MM.1S (cell line): ENCODE results near the gene GRIK4.

ENCODE experiments used
- DNase-seq: peaks from one replicate; pipeline ENCODE4 v3.0.0-alpha.2; 2015
- H2AFZ ChIP-seq: fragments of 300-600 bp; sonication (generic); 2 replicates; pipeline ENCODE4 v1.6.0; 2016; ENCODE audit warnings: antibody characterized with exemption, low read length
- H3F3A ChIP-seq: fragments of 300-600 bp; sonication (generic); 2 replicates; pipeline ENCODE4 v1.6.1; 2016; ENCODE audit warnings: mild to moderate bottlenecking, antibody characterized with exemption, low read length, moderate library complexity, mixed read lengths; ENCODE audit not compliant: insufficient read depth
- H3K27ac ChIP-seq: fragments of 300-600 bp; sonication (generic); 2 replicates; pipeline ENCODE4 v1.5.1; 2016; ENCODE audit warnings: mild to moderate bottlenecking, low read length
- H3K27me3 ChIP-seq: fragments of 300-600 bp; sonication (generic); replicated peaks from 2 replicates; pipeline ENCODE4 v1.6.0; 2016; ENCODE audit warnings: low read length; ENCODE audit not compliant: insufficient read depth
- H3K36me3 ChIP-seq: fragments of 300-600 bp; sonication (generic); replicated peaks from 2 replicates; pipeline ENCODE4 v1.6.1; 2016; ENCODE audit warnings: mild to moderate bottlenecking, low read length, mixed read lengths; ENCODE audit not compliant: insufficient read depth
- H3K4me1 ChIP-seq: fragments of 300-600 bp; sonication (generic); 2 replicates; pipeline ENCODE4 v1.6.1; 2016; ENCODE audit warnings: low read length, mixed read lengths
- H3K4me2 ChIP-seq: fragments of 300-600 bp; sonication (generic); 2 replicates; pipeline ENCODE4 v1.6.0; 2016; ENCODE audit warnings: low read depth, low read length
- H3K4me3 ChIP-seq: fragments of 300-600 bp; sonication (generic); 2 replicates; pipeline ENCODE4 v1.5.1; 2016; ENCODE audit warnings: low read length, mixed read lengths
- H3K79me2 ChIP-seq: fragments of 300-600 bp; sonication (generic); 2 replicates; pipeline ENCODE4 v1.6.1; 2016; ENCODE audit warnings: mixed run types, low read length, mixed read lengths
- H3K9ac ChIP-seq: fragments of 300-600 bp; sonication (generic); 2 replicates; pipeline ENCODE4 v1.6.1; 2016; ENCODE audit warnings: low read length, mixed read lengths
- H3K9me2 ChIP-seq: fragments of 300-600 bp; sonication (generic); replicated peaks from 2 replicates; pipeline ENCODE4 v1.6.1; 2016; ENCODE audit warnings: mild to moderate bottlenecking, low read length, mixed read lengths; ENCODE audit not compliant: insufficient read depth
- H3K9me3 ChIP-seq: fragments of 300-600 bp; sonication (generic); replicated peaks from 2 replicates; pipeline ENCODE4 v1.6.1; 2016; ENCODE audit warnings: mild to moderate bottlenecking, low read length, mixed read lengths; ENCODE audit not compliant: insufficient read depth
- H4K20me1 ChIP-seq: fragments of 300-600 bp; sonication (generic); 2 replicates; pipeline ENCODE4 v1.6.1; 2016; ENCODE audit warnings: mild to moderate bottlenecking, low read length, moderate library complexity, mixed read lengths; ENCODE audit not compliant: insufficient read depth
- CTCF ChIP-seq: fragments of 300-600 bp; sonication (generic); IDR thresholded peaks from 2 replicates; pipeline ENCODE4 v1.5.1; 2016; ENCODE audit warnings: antibody characterized with exemption, low read length, mixed read lengths
- EZH2 ChIP-seq: fragments of 300-600 bp; sonication (generic); optimal IDR thresholded peaks from 2 replicates; pipeline ENCODE3; 2017; ENCODE audit warnings: low read depth, mild to moderate bottlenecking, antibody characterized with exemption, low read length, mixed read lengths
- EZH2phosphoT487 ChIP-seq: fragments of 300-600 bp; sonication (generic); IDR thresholded peaks from 2 replicates; pipeline ENCODE4 v1.6.1; 2018; ENCODE audit warnings: antibody characterized with exemption, low read length

GRIK4 gene

GRCh38 chr11:120532082-120532831 is 20.7 kb downstream of the GRIK4 start:
- Histone ChIP-seq H3K9me3 (no peaks in the 10 kb centered on the region), H3F3A (no peaks in the 10 kb centered on the region), H3K4me1 (no peaks in the 10 kb centered on the region), H2AFZ (no peak overlapping the region), H3K27me3 (no peaks in the 10 kb centered on the region), H3K4me3 (no peak overlapping the region), H3K27ac (no peak overlapping the region), H3K4me2 (no peak overlapping the region), H3K36me3 (no peaks in the 10 kb centered on the region), H4K20me1 (no peaks in the 10 kb centered on the region), H3K9me2 (no peaks in the 10 kb centered on the region), H3K9ac (no peak overlapping the region), H3K79me2 (no peaks in the 10 kb centered on the region)
- DNase-seq: no peak
- TF ChIP-seq CTCF (no peak), EZH2 (no peak), EZH2phosphoT487 (no peak)

- H3K27ac ChIP-seq: no peak overlapping the region
- H3K27me3 ChIP-seq: no peaks in the 10 kb centered on the region
- no peak overlapping the region for H3K9ac ChIP-seq
- no peak overlapping the region for H3K4me3 ChIP-seq
- no peaks in the 10 kb centered on the region for H3F3A ChIP-seq
- TF ChIP-seq EZH2 (no peak), EZH2phosphoT487 (no peak), CTCF (no peak)
- no peaks in the 10 kb centered on the region for H4K20me1 ChIP-seq
- H3K9me2 ChIP-seq: no peaks in the 10 kb centered on the region
- no peaks in the 10 kb centered on the region for H3K9me3 ChIP-seq
- H3K79me2 ChIP-seq: no peaks in the 10 kb centered on the region
- no peak overlapping the region for H3K4me2 ChIP-seq
- no peaks in the 10 kb centered on the region for H3K36me3 ChIP-seq
- DNase-seq: no peak
- no peak overlapping the region for H2AFZ ChIP-seq
- H3K4me1 ChIP-seq: no peaks in the 10 kb centered on the region
These were observed 21.3 kb downstream of the GRIK4 start for GRCh38 chr11:120532832-120533196.

GRCh38 chr11:120536091-120536796 is 24.7 kb downstream of the GRIK4 start:
- TF ChIP-seq EZH2phosphoT487 (no peak), EZH2 (no peak), CTCF (no peak)
- Histone ChIP-seq H3K9me3 (no peaks in the 10 kb centered on the region), H3K4me2 (no peak overlapping the region), H3K79me2 (no peaks in the 10 kb centered on the region), H3K27ac (no peak overlapping the region), H3K36me3 (no peaks in the 10 kb centered on the region), H3K9ac (no peak overlapping the region), H3K4me1 (no peaks in the 10 kb centered on the region), H2AFZ (no peak overlapping the region), H3K27me3 (no peaks in the 10 kb centered on the region), H3F3A (no peaks in the 10 kb centered on the region), H3K9me2 (no peaks in the 10 kb centered on the region), H3K4me3 (no peak overlapping the region), H4K20me1 (no peaks in the 10 kb centered on the region)
- DNase-seq: no peak
